Transverse colon (tissue), 4 donors: ENCODE data around the gene PDE9A.

Experiments
- CTCF ChIP-seq, 5 experiments: fragments of 200-600 bp in 3 of 5; fragments of 450-650 bp in 2 of 5; sonication (generic) in 3 of 5; IDR thresholded peaks; 1 replicate in 2 of 5; 2 replicates in 3 of 5; pipeline ENCODE4 v1.5.1; 2016 to 2017; ENCODE audit warnings: antibody characterized with exemption in 5 of 5, inconsistent platforms in 3 of 5, mild to moderate bottlenecking in 2 of 5, moderate library complexity in 1 of 5
- POLR2A ChIP-seq: fragments of 450-650 bp; IDR thresholded peaks from one replicate; pipeline ENCODE4 v1.6.1; 2016; ENCODE audit warnings: antibody characterized with exemption, mild to moderate bottlenecking, moderate library complexity
- POLR2AphosphoS5 ChIP-seq, 3 donors: sonication (generic); formaldehyde crosslinking; IDR thresholded peaks; one replicate each; pipeline ENCODE4 v1.6.1; 2016; ENCODE audit warnings: antibody characterized with exemption in 3 of 3

- TF ChIP-seq CTCF (IDR thresholded peaks at IDR 0.05) (no peak), POLR2A (no peak), POLR2AphosphoS5 (IDR thresholded peaks at IDR 0.05) (no peak)
Observed at GRCh38 chr21:42687796-42688195, 34.4 kb downstream of the PDE9A start.
